ENCODE data around the gene HIP1R.
A peak's percentile ranks its signal among the peaks of the same experiment; 100 is the strongest.
"Not testable (repeated sequence)": the region's sequence is repeated elsewhere in the genome, so short reads cannot be mapped to it uniquely, and the experiment has no call there.

Gene HIP1R

GRCh38 chr12:122896662-122897061, 61.4 kb downstream of the HIP1R start:
- no peak for DNase-seq

GRCh38 chr12:122899887-122900286, 64.6 kb downstream of the HIP1R start:
- DNase-seq = no peak

GRCh38 chr12:122902854-122903692, 67.8 kb downstream of the HIP1R start:
- DNase-seq = no peak

GRCh38 chr12:122903693-122904034, 68.4 kb downstream of the HIP1R start:
- DNase-seq = no peak

- not testable (repeated sequence) for DNase-seq
These were observed 70.0 kb downstream of the HIP1R start for GRCh38 chr12:122905258-122905657.

GRCh38 chr12:122908915-122909314, 73.7 kb downstream of the HIP1R start:
- DNase-seq = no peak

GRCh38 chr12:122909442-122910288, 74.4 kb downstream of the HIP1R start:
- peak; percentile 18 for DNase-seq
